ENCODE data around the gene CKS1B. TPM values are rescaled to one million over a fixed set of nuclear protein-coding genes. Genes with fewer than 3 reads are reported as not detected.

Gene CKS1B
- total and polyA plus RNA-seq, 9 of the 15 experiments (the other 6 are each of a cell fraction or from before 2014, with no cell fraction given), result 215 to 1,103 (median 460) TPM

DNA sequence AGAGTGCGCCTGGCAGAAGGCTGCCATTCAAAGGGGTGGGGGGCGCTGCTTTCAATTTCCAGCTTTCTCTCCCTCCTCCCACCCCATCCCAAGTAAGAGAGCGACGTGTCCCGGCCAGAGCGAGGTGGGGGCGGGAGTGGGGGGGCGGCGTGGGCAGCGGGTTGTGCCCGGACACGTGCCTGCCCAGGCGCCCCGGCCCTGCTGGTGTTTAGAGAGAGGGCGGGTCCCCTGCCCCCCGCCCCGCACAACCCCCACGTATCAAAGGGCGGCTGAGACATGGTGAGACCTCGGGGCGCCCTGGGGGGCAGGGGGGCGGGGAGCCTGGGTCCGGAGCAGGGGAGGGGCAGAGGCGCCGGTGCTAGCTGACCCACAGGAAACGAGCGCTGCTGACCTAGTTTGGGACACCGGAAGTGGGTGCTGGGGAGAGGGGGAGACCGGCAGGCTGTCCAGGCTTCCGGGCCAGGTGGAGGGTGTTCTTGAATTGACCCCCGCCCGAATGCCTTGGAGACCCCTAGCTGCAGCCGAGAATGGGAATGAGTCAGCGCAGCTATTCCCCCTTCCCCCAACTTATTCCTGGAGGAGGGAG is 29.4 kb downstream of the CKS1B start (continued):
- TF ChIP-seq, protein P1, sequence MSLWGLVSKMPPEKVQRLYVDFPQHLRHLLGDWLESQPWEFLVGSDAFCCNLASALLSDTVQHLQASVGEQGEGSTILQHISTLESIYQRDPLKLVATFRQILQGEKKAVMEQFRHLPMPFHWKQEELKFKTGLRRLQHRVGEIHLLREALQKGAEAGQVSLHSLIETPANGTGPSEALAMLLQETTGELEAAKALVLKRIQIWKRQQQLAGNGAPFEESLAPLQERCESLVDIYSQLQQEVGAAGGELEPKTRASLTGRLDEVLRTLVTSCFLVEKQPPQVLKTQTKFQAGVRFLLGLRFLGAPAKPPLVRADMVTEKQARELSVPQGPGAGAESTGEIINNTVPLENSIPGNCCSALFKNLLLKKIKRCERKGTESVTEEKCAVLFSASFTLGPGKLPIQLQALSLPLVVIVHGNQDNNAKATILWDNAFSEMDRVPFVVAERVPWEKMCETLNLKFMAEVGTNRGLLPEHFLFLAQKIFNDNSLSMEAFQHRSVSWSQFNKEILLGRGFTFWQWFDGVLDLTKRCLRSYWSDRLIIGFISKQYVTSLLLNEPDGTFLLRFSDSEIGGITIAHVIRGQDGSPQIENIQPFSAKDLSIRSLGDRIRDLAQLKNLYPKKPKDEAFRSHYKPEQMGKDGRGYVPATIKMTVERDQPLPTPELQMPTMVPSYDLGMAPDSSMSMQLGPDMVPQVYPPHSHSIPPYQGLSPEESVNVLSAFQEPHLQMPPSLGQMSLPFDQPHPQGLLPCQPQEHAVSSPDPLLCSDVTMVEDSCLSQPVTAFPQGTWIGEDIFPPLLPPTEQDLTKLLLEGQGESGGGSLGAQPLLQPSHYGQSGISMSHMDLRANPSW (CRISPR knock-in tag; IDR thresholded peaks at IDR 0.05), result no peak
- TF ChIP-seq PRPF4 (IDR thresholded peaks at IDR 0.05; ENCODE audit: insufficient read depth, low read depth, low read length, poor library complexity, severe bottlenecking) (no peak), NR2C2 (CRISPR knock-in tag; IDR thresholded peaks at IDR 0.05) (no peak), NR2C2 (tag; IDR thresholded peaks at IDR 0.05) (peak; percentile 37; the same call in 1 of the 2 replicates), RBM39 (optimal IDR thresholded peaks at IDR 0.05; ENCODE audit: low read depth, low read length) (no peak), ELF1 (tag; IDR thresholded peaks at IDR 0.05) (peak; percentile 66), SAFB (IDR thresholded peaks at IDR 0.05; ENCODE audit: borderline replicate concordance, low read depth, low read length) (no peak), DIDO1 (tag; IDR thresholded peaks at IDR 0.05; ENCODE audit: low read depth) (no peak), TRIM28 (IDR thresholded peaks at IDR 0.05) (no peak), L3MBTL2 (IDR thresholded peaks at IDR 0.05) (no peak), EGR1 (conservative IDR thresholded peaks at IDR 0.05) (peak; percentile 95), ZNF444 (CRISPR knock-in tag; IDR thresholded peaks at IDR 0.05) (no peak), BHLHE40 (IDR thresholded peaks at IDR 0.05; ENCODE audit: low read length) (peak; percentile 51), IRF2 (CRISPR knock-in tag; IDR thresholded peaks at IDR 0.05) (no peak), CREM (IDR thresholded peaks at IDR 0.05; ENCODE audit: low read depth) (peak; percentile 26; the same call in 1 of the 2 replicates), TGIF2 (CRISPR knock-in tag; IDR thresholded peaks at IDR 0.05) (no peak)
- TF ChIP-seq, protein P2, sequence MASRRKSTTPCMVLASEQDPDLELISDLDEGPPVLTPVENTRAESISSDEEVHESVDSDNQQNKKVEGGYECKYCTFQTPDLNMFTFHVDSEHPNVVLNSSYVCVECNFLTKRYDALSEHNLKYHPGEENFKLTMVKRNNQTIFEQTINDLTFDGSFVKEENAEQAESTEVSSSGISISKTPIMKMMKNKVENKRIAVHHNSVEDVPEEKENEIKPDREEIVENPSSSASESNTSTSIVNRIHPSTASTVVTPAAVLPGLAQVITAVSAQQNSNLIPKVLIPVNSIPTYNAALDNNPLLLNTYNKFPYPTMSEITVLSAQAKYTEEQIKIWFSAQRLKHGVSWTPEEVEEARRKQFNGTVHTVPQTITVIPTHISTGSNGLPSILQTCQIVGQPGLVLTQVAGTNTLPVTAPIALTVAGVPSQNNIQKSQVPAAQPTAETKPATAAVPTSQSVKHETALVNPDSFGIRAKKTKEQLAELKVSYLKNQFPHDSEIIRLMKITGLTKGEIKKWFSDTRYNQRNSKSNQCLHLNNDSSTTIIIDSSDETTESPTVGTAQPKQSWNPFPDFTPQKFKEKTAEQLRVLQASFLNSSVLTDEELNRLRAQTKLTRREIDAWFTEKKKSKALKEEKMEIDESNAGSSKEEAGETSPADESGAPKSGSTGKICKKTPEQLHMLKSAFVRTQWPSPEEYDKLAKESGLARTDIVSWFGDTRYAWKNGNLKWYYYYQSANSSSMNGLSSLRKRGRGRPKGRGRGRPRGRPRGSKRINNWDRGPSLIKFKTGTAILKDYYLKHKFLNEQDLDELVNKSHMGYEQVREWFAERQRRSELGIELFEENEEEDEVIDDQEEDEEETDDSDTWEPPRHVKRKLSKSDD (conservative IDR thresholded peaks at IDR 0.05; ENCODE audit: low read length), result no peak
- TF ChIP-seq, protein P3, sequence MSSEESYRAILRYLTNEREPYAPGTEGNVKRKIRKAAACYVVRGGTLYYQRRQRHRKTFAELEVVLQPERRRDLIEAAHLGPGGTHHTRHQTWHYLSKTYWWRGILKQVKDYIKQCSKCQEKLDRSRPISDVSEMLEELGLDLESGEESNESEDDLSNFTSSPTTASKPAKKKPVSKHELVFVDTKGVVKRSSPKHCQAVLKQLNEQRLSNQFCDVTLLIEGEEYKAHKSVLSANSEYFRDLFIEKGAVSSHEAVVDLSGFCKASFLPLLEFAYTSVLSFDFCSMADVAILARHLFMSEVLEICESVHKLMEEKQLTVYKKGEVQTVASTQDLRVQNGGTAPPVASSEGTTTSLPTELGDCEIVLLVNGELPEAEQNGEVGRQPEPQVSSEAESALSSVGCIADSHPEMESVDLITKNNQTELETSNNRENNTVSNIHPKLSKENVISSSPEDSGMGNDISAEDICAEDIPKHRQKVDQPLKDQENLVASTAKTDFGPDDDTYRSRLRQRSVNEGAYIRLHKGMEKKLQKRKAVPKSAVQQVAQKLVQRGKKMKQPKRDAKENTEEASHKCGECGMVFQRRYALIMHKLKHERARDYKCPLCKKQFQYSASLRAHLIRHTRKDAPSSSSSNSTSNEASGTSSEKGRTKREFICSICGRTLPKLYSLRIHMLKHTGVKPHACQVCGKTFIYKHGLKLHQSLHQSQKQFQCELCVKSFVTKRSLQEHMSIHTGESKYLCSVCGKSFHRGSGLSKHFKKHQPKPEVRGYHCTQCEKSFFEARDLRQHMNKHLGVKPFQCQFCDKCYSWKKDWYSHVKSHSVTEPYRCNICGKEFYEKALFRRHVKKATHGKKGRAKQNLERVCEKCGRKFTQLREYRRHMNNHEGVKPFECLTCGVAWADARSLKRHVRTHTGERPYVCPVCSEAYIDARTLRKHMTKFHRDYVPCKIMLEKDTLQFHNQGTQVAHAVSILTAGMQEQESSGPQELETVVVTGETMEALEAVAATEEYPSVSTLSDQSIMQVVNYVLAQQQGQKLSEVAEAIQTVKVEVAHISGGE (CRISPR knock-in tag; IDR thresholded peaks at IDR 0.05), result 0 out of 6 replicates have a peak, but pooled peaks of 1 of the 3 experiments have one; percentile 43
- TF ChIP-seq, protein P4, sequence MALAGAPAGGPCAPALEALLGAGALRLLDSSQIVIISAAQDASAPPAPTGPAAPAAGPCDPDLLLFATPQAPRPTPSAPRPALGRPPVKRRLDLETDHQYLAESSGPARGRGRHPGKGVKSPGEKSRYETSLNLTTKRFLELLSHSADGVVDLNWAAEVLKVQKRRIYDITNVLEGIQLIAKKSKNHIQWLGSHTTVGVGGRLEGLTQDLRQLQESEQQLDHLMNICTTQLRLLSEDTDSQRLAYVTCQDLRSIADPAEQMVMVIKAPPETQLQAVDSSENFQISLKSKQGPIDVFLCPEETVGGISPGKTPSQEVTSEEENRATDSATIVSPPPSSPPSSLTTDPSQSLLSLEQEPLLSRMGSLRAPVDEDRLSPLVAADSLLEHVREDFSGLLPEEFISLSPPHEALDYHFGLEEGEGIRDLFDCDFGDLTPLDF (CRISPR knock-in tag; IDR thresholded peaks at IDR 0.05), result no peak
